ENCODE data around the gene JMJD1C. TPM values are rescaled to one million over a fixed set of nuclear protein-coding genes. Genes with fewer than 3 reads are reported as not detected.

JMJD1C gene
- total and polyA plus RNA-seq, 12 donors = 36.0 to 124 (median 57.2) TPM

DNA sequence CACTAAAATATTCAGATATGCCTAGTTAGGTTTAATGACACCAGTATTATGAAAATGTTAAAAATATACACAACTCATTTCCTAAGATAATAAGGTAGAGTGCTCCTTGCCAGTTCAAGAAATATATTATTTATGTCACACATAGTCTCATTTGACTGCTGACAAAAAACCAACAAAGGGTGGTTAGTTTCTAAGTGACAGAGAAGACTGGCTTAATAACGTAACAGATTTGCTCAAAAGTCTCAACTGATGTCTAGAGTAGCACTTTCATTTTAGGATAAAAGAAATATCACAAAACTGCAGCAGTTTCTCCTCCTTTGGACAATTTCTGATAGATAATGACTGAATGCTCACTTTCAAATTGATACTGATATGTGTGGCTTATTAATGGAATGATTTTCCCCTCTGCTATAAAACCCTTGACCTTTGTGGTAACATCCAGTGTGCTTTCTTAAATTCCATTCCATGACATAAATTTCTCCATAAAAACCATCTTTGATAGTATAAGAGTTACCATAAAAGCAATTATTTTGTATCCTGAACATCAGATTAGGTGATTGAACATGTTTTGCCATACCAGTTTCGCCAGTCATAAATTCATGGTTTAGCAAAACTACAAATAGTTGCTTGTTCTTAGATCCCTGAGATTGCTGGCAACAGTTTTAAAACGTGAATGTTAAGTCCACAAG lies 238.4 kb downstream of the JMJD1C start:
- H3K4me3 ChIP-seq = no peak overlapping the region
- no peak for TF ChIP-seq POLR2A (IDR thresholded peaks at IDR 0.05)
- TF ChIP-seq, protein P1, sequence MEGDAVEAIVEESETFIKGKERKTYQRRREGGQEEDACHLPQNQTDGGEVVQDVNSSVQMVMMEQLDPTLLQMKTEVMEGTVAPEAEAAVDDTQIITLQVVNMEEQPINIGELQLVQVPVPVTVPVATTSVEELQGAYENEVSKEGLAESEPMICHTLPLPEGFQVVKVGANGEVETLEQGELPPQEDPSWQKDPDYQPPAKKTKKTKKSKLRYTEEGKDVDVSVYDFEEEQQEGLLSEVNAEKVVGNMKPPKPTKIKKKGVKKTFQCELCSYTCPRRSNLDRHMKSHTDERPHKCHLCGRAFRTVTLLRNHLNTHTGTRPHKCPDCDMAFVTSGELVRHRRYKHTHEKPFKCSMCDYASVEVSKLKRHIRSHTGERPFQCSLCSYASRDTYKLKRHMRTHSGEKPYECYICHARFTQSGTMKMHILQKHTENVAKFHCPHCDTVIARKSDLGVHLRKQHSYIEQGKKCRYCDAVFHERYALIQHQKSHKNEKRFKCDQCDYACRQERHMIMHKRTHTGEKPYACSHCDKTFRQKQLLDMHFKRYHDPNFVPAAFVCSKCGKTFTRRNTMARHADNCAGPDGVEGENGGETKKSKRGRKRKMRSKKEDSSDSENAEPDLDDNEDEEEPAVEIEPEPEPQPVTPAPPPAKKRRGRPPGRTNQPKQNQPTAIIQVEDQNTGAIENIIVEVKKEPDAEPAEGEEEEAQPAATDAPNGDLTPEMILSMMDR (IDR thresholded peaks at IDR 0.05) = no peak
- H3K27ac ChIP-seq = no peak overlapping the region
- 59 to 70% (median 62%) methylated on average over 3 of the region's 3 CpGs for WGBS, 4 donors
- peaks cover 0 to 31% of the 10 kb centered on the region in 2 donors for H3K4me1 ChIP-seq (replicated peaks in 1 of 2)
- no peaks in the 10 kb centered on the region for H3K36me3 ChIP-seq (replicated peaks in 1 of 2)
- H3K27me3 ChIP-seq = no peaks in the 10 kb centered on the region
- intact Hi-C loops (cut with DNase I) = no loop called here
- no peaks in the 10 kb centered on the region for H3K9me3 ChIP-seq (replicated peaks in 1 of 3)
- DNase-seq = no peak

DNA sequence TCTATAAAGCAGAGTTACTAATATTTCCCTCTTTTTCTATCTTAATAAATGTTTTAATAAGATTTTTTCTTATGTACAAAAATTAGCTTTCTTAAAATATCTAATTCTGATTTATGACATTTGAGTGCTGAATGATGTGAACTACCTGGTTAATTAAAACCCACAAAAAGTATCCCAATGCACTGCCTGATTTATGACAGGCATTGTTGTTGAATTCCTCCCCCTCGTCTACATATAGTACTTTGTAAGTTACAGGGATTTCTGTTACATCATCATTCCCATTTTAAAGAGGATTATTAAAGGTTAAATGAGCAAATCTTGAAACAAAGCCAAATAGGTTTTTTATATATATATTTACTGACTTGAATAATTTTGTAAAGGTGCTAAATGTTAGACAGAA lies 241.5 kb downstream of the JMJD1C start:
- Histone ChIP-seq H3K36me3 (replicated peaks in 1 of 2) (no peaks in the 10 kb centered on the region), H3K4me1 (replicated peaks in 1 of 2) (peaks cover 0 to 25% of the 10 kb centered on the region in 2 donors), H3K9me3 (replicated peaks in 1 of 3) (no peaks in the 10 kb centered on the region), H3K27ac (no peak overlapping the region), H3K4me3 (no peak overlapping the region), H3K27me3 (no peaks in the 10 kb centered on the region)
- intact Hi-C loops (cut with DNase I) = no loop called here
- DNase-seq = no peak
- WGBS, 4 donors = 69 to 91% (median 87%) methylated on average over 1 of the region's 1 CpG
- TF ChIP-seq, protein P1 (IDR thresholded peaks at IDR 0.05) = no peak
- TF ChIP-seq POLR2A (IDR thresholded peaks at IDR 0.05) = no peak

DNA sequence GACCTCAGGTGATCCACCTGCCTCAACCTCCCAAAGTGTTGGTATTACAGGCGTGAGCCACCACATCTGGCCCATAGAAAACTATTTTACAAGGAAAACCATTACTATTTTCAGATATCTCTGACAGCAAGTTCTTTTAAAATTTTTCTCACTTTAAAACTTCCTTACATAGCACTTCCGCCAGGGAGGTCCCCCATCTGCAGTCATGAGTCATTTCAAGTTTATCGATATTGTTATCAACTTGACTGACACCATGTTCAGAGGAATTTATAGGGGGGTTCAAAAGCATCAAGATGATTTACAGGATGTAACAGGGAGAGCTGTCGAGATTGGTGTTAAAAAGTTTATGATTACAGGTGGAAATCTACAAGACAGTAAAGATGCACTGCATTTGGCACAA lies 243.8 kb downstream of the JMJD1C start:
- no peak overlapping the region for H3K4me3 ChIP-seq
- intact Hi-C loops (cut with DNase I) = no loop called here
- H3K36me3 ChIP-seq (replicated peaks in 1 of 2) = no peaks in the 10 kb centered on the region
- no peak for TF ChIP-seq POLR2A (IDR thresholded peaks at IDR 0.05)
- TF ChIP-seq, protein P1 (IDR thresholded peaks at IDR 0.05) = no peak
- 81 to 91% (median 83%) methylated on average over 4 of the region's 4 CpGs for WGBS, 4 donors
- no peaks in the 10 kb centered on the region for H3K9me3 ChIP-seq (replicated peaks in 1 of 3)
- H3K27ac ChIP-seq = no peak overlapping the region
- H3K27me3 ChIP-seq = no peaks in the 10 kb centered on the region
- peaks cover 0 to 20% of the 10 kb centered on the region in 2 donors for H3K4me1 ChIP-seq (replicated peaks in 1 of 2)
- no peak for DNase-seq

DNA sequence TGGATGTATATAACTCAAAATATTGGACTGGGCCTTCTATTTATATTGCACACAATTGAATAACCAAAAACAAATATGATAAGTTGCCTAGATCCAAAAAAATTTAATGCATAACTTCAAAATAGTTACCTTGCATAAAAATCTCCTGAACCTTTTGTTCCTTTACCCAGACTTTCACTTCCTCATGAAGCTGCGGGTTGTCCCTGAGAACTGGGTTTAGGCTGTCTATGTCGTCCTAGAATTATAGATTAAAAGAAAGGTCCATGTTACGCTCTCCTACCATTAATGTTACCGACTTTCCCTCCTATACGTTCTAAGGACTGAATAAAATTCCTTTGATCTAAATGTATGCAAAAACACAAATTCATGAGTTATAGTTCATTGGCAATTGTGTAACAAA lies 246.0 kb downstream of the JMJD1C start:
- H3K36me3 ChIP-seq (replicated peaks in 1 of 2) = no peaks in the 10 kb centered on the region
- 82 to 88% (median 83%) methylated on average over 5 of the region's 5 CpGs for WGBS, 4 donors

More for the DNA sequence above, 246.0 kb downstream of the JMJD1C start:
- TF ChIP-seq, protein P1 (IDR thresholded peaks at IDR 0.05) = no peak
- TF ChIP-seq POLR2A (IDR thresholded peaks at IDR 0.05) = no peak
- no peaks in the 10 kb centered on the region for H3K9me3 ChIP-seq (replicated peaks in 1 of 3)
- peaks cover 0 to 27% of the 10 kb centered on the region in 2 donors for H3K4me1 ChIP-seq (replicated peaks in 1 of 2)
- DNase-seq = no peak
- no peaks in the 10 kb centered on the region for H3K27me3 ChIP-seq
- H3K27ac ChIP-seq = no peak overlapping the region
- H3K4me3 ChIP-seq = no peak overlapping the region
- intact Hi-C loops (cut with DNase I) = loop anchor here in 1 of 2 donors (10.0 kb wide), 2 partner anchors 45 to 245 kb away; partner anchors contain the start of gene JMJD1C

All from adrenal gland (tissue), 12 donors.